HG03378 (cell line): ENCODE data around the gene ZNF213.
"Not testable (repeated sequence)": the region's sequence is repeated elsewhere in the genome, so short reads cannot be mapped to it uniquely, and the experiment has no call there.

ENCODE experiments used
- ATAC-seq: cut with Tn5 transposase; IDR thresholded peaks from one replicate; pipeline ENCODE4 v1.9.1; 2021; ENCODE audit warnings: mild to moderate bottlenecking, moderate library complexity; ENCODE audit not compliant: unreplicated experiment

Gene ZNF213

GRCh38 chr16:3165111-3165822, 30.4 kb downstream of the ZNF213 start:
- no peak for ATAC-seq

- no peak for ATAC-seq
Observed at GRCh38 chr16:3166505-3166886, 31.7 kb downstream of the ZNF213 start.

- not testable (repeated sequence) for ATAC-seq
Observed at GRCh38 chr16:3168729-3169128, 33.9 kb downstream of the ZNF213 start.

- ATAC-seq, result no peak
Observed at GRCh38 chr16:3170440-3171180, 35.8 kb downstream of the ZNF213 start.

GRCh38 chr16:3171181-3171854, 36.5 kb downstream of the ZNF213 start:
- no peak for ATAC-seq

- no peak for ATAC-seq
Observed at GRCh38 chr16:3171855-3172593, 37.2 kb downstream of the ZNF213 start.

GRCh38 chr16:3173892-3174617, 39.2 kb downstream of the ZNF213 start:
- ATAC-seq, result no peak

- ATAC-seq, result no peak
Observed at GRCh38 chr16:3174618-3175148, 39.9 kb downstream of the ZNF213 start.

- ATAC-seq, result no peak
Observed at GRCh38 chr16:3175157-3176093, 40.6 kb downstream of the ZNF213 start.

- no peak for ATAC-seq
Observed at GRCh38 chr16:3179651-3180050, 44.8 kb downstream of the ZNF213 start.

GRCh38 chr16:3180445-3180878, 45.6 kb downstream of the ZNF213 start:
- no peak for ATAC-seq

- ATAC-seq, result not testable (repeated sequence)
Observed at GRCh38 chr16:3182293-3182607, 47.4 kb downstream of the ZNF213 start.

GRCh38 chr16:3182608-3183444, 48.0 kb downstream of the ZNF213 start:
- no peak for ATAC-seq

GRCh38 chr16:3183445-3184139, 48.8 kb downstream of the ZNF213 start:
- no peak for ATAC-seq

GRCh38 chr16:3186946-3187690, 52.3 kb downstream of the ZNF213 start:
- ATAC-seq, result no peak

- no peak for ATAC-seq
Observed at GRCh38 chr16:3187798-3188674, 53.2 kb downstream of the ZNF213 start, which contains the start of gene OR1F1. OR1F1 (plus strand) TSS chr16:3188204.
